Stimulated activated CD4-positive, alpha-beta T cell treated with anti-CD3 and anti-CD28 coated beads, TNF-alpha, amount 100 ng/mL, for 1 hour (primary cell): ENCODE results near the gene HDHD3.
"Not testable (repeated sequence)": the region's sequence is repeated elsewhere in the genome, so short reads cannot be mapped to it uniquely, and the experiment has no call there.

ENCODE experiments used
- DNase-seq, 3 donors: peaks; one replicate each; pipeline ENCODE4 v3.0.0-alpha.2; 2020; ENCODE audit warnings: low read depth in 3 of 3, low spot score in 1 of 3

HDHD3 gene

DNA sequence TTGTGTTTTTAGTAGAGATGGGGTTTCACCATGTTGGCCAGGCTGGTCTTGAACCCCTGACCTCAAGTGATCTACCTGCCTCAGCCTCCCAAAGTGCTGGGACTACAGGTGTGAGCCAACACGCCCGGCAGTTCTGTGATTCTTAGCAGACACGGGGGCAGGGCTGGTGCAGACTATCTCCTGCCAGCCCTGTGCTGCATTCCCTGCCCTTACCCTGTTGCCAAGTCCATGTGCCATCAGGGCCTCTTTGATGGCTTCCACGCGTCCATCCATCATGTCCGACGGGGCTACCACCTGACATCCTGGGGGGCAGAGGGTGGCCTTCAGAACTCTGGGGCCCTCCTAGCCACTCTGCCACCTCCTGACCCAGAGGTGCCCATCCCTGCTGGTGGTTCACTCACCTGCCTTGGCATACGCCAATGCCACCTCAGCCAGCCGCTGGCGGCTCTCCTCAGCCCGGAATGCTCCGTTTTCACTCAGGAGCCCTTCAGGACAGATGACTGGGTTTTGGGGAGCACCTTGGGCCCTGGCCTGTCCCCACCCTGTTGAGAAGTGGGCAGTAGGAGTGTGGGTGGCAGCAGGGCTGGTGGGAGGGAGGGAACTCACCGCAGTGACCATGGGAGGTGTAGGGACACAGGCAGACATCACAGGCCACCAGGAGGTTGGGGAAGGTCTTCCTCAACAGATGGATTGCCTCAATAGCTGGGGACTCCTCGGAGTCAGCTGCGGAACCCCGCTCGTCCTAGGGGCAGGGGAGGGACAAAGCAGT is 13.6 kb upstream of the HDHD3 start:
- DNase-seq: no peak

DNA sequence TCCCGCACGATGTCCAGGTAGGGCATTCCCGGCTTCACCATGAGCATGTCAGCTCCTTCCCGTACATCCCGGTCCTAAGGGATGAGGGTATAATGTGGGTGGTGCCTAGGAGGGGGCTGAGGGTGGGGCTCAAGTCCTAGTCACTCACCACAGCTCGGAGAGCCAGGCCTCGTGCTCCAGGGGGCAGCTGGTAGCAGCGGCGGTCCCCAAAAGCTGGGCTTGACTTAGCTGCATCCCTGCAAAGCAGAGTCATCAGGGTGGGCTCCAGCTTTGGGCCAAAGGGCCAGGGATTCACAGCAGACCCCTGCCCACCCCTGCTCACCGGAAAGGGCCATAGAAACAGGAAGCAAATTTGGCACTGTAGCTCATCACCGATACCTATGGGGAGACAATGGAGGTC is 12.7 kb upstream of the HDHD3 start:
- DNase-seq: no peak

DNA sequence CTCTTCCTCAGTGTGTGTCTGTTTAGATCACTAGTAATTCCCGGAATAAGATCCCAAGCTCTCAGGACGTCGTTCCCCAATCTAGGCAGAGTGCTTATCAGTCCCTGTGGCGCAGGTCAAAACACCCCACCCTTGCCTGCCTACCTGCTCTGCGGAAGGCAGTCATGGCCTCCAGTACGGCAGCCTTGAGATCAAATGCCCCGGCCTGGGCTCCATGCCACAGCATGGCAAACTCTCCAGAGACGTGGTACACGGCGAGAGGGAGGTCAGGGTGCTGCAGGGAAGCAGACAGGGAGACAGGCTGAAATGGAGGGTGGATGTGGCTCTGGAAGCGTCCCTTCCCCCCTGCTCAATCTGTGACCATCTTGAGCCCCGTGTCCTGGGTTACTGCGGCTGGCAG is 12.0 kb upstream of the HDHD3 start:
- no peak for DNase-seq

DNA sequence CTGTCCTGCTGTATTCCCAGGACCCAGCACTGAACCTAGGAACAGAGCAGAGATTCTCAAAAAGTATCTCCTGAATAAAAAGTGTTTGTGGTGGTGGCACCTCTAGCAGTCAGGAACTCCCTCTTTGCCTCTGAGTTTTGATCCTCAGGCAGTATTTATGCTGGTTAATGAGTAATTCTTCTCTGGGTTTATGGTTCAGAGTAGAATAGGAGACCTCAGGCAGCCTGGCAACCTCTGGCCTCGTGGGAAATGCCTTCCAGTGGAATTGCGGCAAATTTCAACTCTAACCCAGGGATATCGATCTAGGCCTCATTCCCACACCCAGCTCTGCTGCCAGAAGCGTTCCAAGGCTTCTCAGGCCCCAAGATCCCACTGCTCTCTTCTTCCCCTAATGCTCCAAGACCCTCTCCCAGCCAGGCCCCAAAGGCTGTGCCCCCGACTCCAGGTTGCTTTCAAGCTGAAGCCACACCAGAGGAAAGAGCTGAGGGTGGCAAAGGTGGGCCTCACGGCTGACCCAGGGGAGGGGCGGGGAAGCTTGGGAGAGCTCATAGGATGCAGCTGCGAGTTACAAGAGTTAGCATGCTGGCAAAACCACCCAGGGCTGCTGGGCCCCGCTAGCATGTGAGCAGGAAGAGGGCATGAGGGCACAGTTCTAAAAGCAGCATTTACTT is 10.9 kb upstream of the HDHD3 start:
- DNase-seq: no peak

DNA sequence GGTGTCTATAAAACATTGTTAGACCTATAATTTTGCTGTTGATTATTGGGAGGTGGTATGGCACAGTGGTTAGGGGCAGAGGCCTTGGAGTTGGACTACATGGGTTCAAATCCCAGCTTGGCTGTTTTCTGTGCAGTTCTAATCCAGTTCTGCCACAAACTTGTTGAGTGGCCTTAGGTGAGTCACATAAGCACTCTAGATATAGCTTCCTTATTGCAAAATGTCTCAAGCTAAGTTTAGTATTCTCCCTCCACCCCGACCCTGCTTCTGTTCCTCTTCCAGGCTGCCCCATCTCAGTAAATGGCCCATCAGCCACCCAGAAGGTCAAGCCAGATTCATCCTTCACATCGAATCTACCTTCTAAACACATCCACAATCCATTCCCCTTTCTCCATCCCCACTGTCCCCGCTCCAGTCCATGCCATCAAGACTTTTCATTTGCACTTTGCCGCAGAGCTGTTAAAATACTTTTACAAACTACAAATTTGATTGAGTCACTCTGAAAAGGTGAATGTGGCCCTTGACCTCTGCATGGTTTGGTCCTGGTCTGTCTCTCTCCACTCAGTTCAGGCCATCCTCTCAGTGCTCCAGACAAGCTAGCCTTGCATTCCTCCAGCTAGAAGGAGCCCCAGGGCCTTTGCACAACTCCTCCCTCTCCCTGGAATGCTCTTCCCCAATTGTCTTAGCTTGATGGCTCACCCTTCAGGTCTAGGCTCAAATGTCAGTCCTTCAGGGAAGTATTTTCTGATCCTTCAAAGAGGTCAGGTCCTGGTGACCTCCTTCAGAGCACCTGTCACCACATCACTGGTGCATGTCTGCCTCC is 10.0 kb upstream of the HDHD3 start:
- no peak for DNase-seq

DNA sequence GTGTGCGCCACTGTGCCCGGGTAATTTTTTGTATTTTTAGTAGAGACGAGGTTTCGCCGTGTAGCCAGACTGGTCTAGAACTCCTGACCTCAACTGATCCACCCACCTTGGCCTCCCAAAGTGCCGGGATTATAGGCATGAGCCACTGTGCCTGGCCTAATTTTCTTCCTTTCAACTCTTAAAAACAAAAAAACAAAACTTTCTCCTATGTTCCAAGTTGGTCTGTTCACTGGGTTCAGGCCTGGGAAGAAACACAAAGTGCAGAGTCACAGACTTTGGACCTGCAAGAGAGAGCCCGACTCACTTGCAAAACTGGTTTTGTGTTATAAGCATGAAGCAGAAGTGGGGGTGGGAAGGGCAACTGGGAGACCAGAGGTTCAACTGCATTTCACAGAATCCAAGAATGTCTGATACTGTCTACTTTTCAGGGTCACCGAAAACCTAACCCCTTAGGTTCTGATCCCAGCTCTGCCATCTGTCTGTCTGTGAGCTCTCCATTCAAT is 5.2 kb upstream of the HDHD3 start:
- no peak for DNase-seq

DNA sequence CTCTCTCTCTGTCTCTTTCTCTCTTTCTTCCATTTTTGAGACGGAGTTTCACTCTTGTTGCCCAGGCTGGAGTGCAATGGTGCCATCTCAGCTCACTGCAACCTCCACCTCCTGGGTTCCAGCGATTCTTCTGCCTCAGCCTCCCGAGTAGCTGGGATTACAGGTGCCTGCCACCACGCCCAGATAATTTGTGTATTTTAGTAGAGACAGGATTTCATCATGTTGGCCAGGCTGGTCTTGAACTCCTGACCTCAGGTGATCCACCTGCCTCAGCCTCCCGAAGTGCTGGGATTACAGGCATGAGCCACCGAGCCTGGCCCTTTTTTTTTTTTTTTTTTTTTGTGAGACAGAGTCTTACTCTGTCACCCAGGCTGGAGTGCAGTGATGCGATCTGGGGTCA is 4.7 kb upstream of the HDHD3 start:
- not testable (repeated sequence) for DNase-seq

DNA sequence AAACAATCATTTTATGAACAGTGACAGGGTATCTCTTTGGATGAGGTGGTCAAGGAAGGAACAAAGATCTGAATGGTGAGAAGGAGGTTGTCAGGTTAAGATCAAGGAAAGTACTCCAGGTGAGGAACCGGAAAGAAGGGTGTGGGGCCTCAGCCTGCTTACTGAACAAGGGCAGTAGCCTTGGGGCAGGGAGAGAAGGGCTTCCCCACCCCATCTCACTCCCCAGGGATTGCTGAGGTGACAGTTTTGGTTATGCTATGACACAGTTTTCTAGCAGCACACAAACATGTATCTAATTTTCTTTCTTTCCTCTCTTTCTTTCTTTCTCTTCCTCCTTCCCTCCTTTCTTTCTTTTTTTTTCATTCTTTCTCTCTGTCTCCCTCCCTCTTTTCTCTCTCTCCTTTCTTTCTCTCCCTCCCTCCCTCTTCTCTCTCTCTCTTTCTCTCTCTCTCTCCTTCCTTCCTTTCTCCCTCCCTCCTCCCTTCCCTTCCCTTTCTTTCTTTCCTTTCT is 4.1 kb upstream of the HDHD3 start:
- DNase-seq: no peak

DNA sequence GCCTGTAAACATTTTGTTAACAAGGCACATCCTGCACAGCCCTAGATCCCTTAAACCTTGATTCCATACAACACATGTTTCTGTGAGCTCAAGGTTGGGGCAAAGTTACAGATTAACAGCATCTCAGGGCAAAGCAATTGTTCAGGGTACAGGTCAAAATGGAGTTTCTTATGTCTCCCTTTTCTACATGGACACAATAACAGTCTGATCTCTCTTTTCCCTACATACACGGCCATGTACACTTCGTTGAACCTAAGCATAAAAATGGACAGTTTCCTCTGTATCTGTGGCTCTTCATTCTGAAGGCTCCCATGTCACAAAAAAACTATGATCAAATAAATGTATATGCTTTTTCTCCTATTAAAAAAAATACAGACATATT is 3.0 kb upstream of the HDHD3 start:
- not testable (repeated sequence) for DNase-seq

DNA sequence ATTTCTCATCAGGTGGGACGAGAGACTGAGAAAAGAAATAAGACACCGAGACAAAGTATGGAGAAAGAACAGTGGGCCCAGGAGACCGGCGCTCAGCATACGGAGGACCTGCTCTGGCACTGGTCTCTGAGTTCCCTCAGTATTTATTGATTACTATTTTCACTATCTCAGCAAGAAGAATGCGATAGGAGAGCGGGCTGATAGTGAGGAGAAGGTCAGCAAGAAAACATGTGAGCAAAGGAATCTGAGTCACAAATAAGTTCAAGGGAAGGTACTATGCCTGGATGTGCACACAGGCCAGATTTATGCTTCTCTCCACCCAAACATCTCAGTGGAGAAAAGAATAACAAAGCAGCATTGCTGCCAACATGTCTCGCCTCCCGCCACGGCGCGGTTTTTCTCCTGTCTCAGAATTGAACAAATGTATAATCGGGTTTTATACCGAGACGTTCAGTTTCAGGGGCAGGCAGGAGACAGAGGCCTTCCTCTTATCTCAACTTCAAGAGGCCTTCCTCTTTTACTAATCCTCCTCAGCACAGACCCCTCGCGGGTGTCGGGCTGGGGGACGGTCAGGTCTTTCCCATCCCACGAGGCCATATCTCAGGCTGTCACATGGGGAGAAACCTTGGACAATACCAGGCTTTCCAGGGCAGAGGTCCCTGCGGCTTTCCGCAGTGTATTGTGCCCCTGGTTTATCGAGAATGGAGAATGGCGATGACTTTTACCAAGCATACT is 2.5 kb upstream of the HDHD3 start:
- not testable (repeated sequence) for DNase-seq

DNA sequence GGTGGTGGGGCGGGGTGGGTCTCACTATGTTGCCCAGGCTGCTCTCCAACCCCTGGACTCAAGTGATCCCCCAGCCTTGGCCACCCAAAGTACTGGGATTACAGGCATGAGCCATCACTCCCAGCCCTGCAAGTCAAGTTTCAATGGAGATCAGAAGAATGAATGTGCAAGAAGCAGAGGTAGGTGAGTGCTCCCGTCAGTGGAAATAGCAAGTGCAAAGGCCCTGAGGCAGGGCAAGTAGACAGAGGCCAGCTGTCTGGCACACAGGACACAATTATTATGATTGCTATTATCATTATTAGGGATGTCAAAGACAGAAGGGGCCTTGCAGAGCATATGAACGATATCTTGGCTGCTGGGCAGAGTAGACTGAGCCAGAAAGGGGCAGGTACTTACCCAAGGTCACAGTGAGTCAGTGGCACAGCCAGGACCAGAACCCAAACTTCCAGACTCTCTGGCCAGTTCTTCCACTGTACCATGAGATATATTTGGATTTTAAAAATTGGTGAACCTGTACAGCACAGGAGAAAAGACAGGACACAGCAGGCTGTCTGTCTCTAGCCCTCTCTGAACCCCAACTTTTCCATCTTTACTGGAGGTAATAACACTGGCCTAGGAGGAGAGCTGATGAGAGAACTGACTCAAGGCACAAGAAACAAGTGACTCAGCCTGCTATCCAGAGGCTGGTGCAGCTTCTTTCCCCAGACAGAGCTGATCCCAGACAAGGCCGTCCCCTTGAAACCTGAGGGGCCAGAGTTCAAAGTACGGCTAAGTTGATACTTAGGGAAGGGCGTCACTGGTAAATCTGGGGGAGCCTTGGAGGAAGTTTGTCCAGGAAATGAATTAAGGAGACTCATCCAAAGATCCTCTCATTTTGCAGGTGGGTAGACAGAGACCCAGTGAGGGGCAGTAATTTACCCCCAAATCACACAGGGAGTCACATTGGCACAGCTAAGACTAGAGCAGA is 1.4 kb downstream of the HDHD3 start:
- no peak for DNase-seq

DNA sequence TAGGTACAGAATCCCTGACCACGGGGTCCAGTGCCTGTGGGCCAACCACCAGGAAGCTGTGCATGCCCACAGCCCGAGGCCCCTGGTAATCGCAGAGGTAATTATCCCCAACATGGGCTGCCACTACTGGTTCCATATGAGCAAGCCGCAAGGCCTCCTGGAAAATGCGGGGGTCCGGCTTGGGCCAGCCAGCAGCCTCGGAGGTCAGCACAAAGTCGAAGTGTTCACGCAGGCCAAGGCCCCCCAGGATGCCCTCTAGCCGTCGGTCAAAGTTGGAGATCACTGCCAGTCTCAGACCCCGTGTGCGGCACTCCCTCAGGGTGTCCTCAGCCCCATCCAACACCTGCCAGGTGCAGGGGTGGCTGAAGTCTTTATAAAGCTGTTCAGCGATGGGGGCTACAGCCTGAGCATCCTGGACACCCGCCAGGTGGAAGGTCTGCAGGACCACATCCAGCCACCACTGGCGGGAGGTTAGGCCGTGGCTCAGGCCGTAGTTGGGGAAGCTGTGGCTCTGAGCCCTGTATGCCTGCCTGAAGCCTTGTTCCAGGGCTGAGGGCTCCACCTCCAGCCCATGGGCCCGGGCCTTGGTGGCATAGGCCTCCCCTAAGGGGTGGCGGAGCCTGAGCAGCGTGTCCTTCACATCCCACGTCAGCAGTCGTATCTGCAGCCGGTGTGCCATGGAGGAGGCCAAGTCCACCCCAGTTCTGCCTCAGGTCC is 3.0 kb downstream of the HDHD3 start:
- no peak for DNase-seq

DNA sequence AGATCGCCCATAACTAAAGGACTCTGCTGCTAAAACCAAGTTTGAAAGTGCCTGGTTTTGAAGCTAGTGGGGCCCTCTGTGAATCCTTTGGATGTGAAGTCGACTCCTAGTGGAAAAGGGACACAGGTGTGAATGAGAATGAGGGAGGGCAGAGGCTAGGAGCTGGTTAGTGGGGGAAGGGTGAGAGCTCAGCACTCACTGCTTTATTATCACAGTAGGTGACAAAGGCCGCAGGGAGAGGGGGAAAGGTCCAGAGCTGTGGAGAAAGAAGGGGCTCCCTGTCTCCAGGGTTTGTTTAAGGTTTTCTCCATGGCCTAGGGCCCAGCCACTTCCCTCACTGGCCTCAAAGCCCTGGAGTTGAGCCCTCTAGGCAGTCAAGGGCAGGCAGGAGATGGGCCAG is 3.5 kb downstream of the HDHD3 start:
- DNase-seq: no peak

DNA sequence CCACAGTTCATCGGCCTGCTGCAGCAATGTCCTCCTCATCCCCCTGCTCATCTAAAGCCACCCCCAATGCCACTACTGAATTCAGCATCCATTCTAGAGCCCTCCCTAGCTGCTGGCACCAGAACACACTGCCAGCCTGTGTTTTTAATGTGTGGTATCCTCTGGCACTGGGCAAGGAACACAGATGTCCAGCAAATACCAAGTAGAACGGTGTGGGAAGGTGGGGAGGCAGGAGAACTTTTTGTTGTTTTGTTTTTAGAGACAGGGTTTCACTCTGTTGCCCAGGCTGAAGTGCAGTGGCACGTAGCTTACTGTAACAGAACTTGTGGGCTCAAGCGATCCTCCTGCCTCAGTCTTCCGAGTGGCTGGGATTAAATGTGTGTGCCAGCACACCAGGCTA is 4.7 kb downstream of the HDHD3 start:
- DNase-seq: no peak

DNA sequence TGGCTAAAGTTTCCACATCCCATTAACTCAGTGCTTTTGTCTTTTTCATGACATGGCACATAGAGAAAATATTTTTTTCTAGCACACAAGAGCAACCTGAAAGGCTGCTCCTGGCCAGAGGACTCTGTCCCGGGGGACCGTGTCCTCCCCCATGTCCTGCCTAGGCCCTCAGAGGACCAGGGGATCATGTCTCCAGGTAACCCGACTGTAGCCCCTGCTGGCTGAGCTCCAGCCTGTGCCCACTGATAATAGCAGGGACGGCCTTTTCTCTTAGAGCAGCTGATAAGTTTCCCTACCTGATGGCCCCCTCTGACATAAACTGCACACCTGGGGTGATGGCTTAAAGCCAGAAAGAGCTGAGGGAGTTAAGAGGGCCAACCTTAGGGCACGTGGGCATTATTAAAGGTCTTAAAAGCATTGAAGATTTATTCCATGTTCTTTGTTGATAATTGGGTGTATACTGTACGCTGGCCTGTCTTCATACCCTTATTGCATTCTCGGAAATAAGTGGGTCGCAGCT is 5.9 kb downstream of the HDHD3 start:
- DNase-seq: no peak

DNA sequence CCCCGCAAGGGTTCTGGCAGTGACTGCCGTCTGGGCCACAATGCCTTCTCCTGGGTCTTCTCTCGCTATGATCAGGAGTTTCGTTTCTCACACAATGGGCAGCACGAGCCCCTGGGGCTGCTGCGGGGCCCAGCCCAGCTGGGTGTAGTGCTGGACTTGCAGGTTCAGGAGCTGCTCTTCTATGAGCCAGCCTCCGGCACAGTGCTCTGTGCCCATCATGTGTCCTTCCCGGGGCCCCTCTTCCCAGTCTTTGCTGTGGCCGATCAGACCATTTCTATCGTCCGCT is 7.0 kb downstream of the HDHD3 start:
- no peak for DNase-seq

DNA sequence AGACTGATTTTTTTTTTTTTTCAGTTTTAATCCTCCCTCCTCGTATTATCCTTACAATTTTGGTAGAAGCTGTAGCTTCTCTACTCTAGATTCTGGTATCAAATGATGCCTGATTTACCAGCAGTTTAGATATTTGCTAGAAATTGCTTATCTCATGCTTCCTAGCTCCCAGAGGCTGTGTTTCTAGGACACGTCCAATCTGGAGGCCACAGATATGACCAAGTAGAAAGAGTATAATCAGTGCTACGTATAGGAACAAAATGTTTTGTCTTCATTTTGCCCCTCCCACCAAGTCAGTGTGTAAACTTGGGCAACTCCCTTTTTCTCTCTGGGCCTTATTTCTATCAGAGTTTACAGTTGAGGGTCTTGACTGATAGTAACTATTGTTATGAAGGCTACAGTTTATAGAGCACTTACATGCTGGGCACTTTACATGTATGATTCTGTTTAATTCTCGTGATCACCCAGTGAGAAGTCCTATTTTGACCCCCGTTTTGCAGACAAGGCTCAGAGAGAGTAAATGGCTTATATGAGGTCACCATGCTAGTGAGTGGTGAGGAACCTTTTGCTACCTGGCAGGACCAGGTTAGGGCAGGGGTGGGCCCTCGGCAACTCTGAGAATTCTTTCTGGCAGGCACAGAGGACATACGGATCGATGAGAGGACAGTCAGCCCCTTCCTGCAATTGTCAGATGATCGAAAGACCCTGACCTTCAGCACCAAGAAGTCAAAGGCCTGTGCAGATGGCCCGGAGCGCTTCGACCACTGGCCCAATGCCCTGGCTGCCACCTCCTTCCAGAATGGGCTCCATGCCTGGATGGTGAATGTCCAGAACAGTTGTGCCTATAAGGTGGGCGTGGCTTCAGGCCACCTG is 7.6 kb downstream of the HDHD3 start:
- DNase-seq: no peak

DNA sequence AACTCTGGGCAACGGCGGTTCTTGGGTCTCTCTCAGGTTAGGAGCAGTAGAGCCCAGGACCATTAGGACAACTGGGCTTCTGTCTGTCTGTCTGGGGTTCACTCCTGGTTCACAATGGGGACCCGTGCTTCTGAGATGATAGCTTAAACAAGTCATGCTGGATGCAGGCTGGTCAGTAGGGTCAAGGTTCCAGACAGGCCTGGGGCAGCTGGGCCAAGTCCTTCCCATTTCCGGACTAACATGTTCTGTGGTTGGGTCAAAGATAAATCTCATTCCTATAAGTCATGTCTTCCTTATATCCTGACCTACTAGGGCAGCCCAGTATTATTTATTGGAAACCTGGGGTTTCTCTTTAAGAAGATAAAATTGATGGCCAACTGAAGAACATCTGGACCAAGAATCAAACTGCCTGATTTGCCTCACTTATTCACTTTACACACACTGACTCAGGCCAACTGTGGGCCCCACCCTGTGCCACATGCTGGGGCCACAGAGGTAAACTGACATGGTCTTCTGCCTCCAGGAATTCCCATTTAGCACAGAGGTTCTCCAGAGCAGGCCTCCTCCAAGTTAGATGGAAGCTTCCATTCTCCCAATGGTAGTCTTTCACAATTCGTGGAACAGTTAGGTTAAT is 8.3 kb downstream of the HDHD3 start:
- no peak for DNase-seq
